ENCODE data around the gene XRN2.
"Not testable (repeated sequence)": the region's sequence is repeated elsewhere in the genome, so short reads cannot be mapped to it uniquely, and the experiment has no call there.

The XRN2 gene

GRCh38 chr20:21387528-21387927 lies 84.4 kb downstream of the XRN2 start:
- no peak for DNase-seq (ENCODE audit: low read depth)

- DNase-seq (ENCODE audit: low read depth) = no peak
Measured at GRCh38 chr20:21388566-21388965, 85.4 kb downstream of the XRN2 start.

- DNase-seq (ENCODE audit: low read depth) = no peak
Measured at GRCh38 chr20:21389368-21389767, 86.2 kb downstream of the XRN2 start.

GRCh38 chr20:21390768-21391167 lies 87.6 kb downstream of the XRN2 start:
- no peak for DNase-seq (ENCODE audit: low read depth)

GRCh38 chr20:21391185-21391971 lies 88.2 kb downstream of the XRN2 start:
- DNase-seq (ENCODE audit: low read depth) = no peak

DNA sequence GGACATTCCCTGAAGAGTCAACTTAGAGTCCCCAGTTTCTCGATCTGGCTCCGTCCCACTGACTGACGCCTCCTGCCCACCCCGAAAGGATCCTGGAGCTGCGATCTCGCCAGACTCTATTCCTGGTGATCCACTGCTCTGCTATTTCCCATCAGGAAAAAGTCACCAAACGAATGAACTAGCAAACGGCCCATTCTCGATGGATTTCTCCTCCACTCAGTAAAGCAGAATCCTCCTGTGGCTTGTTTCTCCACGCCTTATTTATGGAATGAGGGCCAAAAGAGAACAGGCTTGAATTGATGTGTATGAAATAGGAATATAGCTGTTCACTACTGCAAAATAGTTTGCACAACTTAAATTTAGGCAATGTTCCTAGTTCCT lies 88.8 kb downstream of the XRN2 start:
- no peak for DNase-seq (ENCODE audit: low read depth)

GRCh38 chr20:21393166-21393565 lies 90.0 kb downstream of the XRN2 start:
- DNase-seq (ENCODE audit: low read depth) = no peak

GRCh38 chr20:21393816-21394519 lies 90.8 kb downstream of the XRN2 start:
- DNase-seq (ENCODE audit: low read depth) = no peak

DNA sequence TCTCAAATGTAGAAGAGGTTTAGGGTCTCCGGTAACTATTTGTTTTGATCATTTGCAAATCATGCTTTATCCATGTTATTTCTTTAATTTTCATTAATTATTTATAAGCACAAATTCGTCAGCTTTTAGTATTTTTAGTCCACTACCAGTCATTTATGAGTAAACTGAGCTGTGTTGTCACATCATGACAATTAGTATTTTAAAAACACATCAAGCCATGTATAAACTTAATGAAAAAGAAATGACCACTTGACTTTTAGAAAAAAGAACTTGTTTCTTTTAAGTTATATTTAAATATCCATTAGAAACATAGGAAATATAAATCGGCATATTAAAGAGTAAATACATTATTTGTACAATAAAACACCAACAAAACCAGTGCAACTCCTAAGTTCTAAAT lies 91.4 kb downstream of the XRN2 start:
- DNase-seq (ENCODE audit: low read depth) = no peak

GRCh38 chr20:21395051-21395665 lies 92.0 kb downstream of the XRN2 start:
- no peak for DNase-seq (ENCODE audit: low read depth)

DNA sequence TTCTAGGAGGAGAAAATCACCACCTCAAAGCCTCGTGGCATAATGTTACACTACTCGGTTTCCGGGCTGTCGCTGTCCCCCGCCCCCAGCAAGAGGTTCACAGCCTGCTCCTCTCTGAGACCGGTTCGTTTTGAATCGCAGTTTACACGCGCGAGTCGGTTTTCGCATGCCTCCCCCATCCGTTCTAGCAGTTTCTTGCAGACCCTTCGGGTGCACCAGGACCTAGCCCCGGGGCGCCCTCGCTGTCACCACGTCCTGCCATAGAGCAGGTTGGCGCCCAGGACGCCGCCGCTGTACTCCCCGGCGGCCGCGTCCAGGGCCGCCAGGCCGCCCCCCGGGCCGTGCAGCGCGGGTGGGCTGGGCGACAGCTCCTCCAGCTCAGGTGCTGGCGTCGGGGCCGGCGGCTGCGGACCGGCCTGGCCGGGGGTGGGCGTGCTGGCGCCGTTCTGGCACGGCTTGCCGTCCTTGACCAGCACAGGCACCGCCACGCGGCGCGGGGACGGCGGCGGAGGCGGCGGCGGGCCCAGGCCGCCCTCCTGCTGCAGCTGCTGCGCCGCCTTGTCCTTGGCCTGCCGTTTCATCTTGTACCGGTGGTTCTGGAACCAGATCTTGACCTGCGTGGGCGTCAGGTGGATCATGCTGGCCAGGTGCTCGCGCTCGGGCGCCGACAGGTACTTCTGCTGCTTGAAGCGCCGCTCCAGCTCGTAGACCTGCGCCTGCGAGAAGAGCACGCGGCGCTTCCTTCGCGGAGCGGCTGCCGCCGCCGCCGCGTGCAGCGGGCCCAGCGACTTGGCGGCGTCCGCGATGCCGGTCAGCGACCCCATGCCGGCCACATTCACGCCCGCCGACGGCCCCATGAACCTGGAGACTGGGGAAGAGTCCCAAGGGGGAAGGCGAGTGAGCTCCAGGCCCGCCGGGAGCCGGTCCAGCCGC lies 92.8 kb downstream of the XRN2 start:
- DNase-seq (ENCODE audit: low read depth) = no peak

DNA sequence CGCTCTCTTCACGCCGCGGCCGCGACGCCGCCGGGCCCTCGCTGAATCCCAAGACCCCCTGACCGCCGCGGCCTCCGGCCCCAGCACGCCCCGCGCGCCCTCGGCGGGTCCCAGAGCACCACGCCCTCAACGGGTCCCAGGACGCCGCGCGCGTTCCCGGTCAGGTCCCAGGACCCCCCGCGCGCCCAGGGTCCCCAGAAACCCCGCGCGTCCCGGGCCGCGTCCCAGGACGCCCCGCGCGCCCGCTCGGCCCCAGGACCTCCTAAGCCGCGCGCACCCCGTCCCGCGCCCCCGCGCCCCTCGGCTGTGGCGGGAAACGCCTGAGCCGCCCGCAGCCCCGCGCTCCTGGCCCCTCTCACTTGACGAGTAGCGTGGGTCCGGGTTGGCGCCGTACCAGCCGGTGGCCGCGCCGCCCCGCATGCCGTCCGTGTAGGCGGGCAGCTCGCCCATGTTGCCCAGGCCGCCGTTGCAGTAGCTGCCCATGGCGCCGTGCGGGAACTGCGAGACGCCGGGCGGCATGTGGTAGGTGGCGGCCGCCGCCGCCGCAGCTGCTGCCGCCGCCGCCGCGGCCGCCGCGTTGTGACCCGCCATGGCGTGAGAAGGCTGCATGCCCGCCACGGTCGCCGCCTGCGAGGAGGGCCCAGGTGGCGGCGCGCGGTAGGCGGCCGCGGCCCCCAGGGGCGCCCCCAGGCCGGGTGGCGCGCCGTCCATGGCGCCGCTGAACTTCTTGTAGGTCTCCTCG lies 93.6 kb downstream of the XRN2 start:
- DNase-seq (ENCODE audit: low read depth) = no peak

DNA sequence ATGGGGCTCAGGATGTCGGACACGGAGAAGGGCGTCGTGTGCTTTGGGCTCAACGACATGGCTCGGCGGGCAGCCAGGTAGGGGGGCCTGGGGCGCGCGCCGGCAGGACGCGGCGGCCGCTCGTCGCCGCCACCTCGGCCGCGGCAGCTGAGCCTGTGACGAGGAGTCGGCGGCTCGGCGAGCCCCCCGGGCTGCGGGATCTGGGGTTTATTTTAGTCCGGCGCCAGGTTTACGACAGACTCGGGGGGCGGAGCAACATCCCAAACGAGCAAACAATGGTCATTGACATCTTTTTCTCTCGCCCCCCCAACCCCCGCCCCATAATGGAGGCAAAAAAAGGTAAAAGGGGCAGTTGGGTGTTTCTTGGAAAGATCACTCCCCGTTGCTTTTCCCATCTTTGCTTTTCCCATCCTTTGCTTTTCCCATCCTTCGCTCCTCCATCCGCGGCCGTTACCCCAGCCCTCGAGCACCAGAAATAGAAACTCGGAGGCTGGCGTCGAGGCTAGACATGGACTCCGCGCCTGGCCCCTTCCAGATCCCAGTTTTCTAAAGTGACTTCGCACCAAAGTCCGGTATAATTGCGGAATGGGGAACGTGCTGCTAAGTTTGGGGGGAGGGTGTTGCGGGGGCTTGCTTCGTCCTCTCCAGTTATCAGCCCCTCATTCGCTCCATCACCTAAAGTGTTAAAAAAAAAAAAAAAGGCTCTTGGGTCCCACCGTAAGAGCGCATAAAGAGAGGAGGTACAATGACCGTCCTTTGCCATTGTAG lies 94.4 kb downstream of the XRN2 start, which contains the start of gene NKX2-4:
TSS of gene NKX2-4 (minus strand) at position 186 of the 768 bp plus-strand sequence. CDS start at position 59, 127 bp downstream.
- DNase-seq (ENCODE audit: low read depth) = no peak

GRCh38 chr20:21398109-21399004 lies 95.2 kb downstream of the XRN2 start:
- DNase-seq (ENCODE audit: low read depth) = no peak

DNA sequence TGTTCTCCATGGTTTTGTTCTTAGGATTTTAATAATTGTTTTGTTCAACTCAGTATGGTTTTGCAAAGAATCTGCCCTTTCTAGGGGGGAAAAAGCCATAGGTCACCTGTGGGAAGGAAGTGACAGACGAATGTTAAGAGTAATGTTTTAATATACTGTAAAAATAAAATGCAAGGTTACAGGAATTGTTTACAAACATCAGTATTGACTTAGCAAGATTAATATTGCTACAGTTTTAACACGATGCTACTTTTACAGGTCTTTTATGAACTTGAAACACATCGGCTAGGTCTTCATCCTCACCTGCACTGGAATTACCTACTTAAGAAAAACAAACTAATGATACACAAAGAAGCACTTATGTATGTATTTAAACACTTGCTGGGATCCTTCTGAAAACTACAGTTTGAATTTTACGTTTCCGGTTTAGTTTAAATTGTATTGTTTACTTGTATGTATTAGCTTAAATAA lies 95.9 kb downstream of the XRN2 start:
- DNase-seq (ENCODE audit: low read depth) = no peak

DNA sequence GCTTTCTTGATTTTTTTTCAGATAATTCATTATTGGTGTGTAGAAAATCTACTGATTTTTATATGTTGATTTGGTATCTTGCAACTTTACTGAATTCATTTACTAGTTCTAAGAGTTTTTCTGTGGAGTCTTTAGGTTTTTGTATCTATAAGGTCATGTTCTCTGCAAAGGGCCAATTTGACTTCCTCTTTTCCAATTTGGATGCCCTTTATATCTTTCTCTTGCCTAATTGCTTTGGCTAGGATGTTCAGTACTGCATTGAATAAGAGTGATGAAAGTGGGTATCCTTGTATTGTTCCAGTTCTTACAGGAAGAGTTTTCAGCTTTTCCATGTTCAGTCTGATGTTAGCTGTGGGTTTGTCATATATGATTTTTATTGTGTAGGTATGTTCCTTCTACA lies 108.6 kb downstream of the XRN2 start:
- no peak for DNase-seq (ENCODE audit: low read depth)

DNA sequence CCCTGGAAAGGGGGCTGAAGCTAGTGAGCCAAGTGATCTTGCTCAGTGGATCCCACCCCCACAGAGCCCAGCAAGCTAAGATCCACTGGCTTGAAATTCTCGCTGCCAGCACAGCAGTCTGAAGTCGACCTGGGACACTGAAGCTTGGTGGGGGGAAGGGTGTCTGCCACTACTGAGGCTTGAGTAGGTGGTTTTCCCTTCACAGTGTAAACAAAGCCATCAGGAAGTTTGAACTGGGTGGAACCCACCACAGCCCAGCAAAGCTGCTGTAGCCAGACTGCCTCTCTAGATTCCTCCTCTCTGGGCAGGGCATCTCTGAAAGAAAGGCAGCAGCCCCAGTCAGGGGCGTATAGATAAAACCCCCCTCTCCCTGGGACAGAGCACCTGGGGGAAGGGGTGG lies 110.9 kb downstream of the XRN2 start:
- DNase-seq (ENCODE audit: low read depth) = not testable (repeated sequence)

- not testable (repeated sequence) for DNase-seq (ENCODE audit: low read depth)
Measured at GRCh38 chr20:21419147-21419546, 116.0 kb downstream of the XRN2 start.

- no peak for DNase-seq (ENCODE audit: low read depth)
Measured at GRCh38 chr20:21421601-21422236, 118.6 kb downstream of the XRN2 start.

Measured in non-pigmented ciliary epithelial cell (primary cell).